Central memory CD8-positive, alpha-beta T cell (primary cell): ENCODE results near the gene CCNT2.
"Not testable (repeated sequence)": the region's sequence is repeated elsewhere in the genome, so short reads cannot be mapped to it uniquely, and the experiment has no call there.

Experiments used
- ATAC-seq: fragments of 150-1000 bp; cut with Tn5 transposase; replicated peaks from 2 replicates; pipeline ENCODE4 v1.10.0; 2022; ENCODE audit warnings: mild to moderate bottlenecking, moderate FRiP score, moderate number of reproducible peaks; ENCODE audit not compliant: poor library complexity, severe bottlenecking; ENCODE audit errors: extremely low read depth
- DNase-seq, 2 donors: peaks; one replicate each; pipeline ENCODE4 v3.0.0; 2021; ENCODE audit warnings: low spot score in 2 of 2
- H3K27ac Mint-ChIP-seq: one replicate; pipeline ENCODE4 v1.8.0; 2022; ENCODE audit warnings: low read depth, mild to moderate bottlenecking, moderate library complexity, mixed read lengths
- H3K27me3 Mint-ChIP-seq: one replicate; pipeline ENCODE4 v1.8.0; 2022; ENCODE audit warnings: mixed read lengths
- H3K36me3 Mint-ChIP-seq: one replicate; pipeline ENCODE4 v1.8.0; 2022; ENCODE audit warnings: mild to moderate bottlenecking, moderate library complexity, mixed read lengths; ENCODE audit not compliant: insufficient read depth
- H3K4me1 Mint-ChIP-seq: one replicate; pipeline ENCODE4 v1.8.0; 2022; ENCODE audit warnings: mixed read lengths
- H3K4me3 Mint-ChIP-seq: one replicate; pipeline ENCODE4 v1.8.0; 2022; ENCODE audit warnings: mild to moderate bottlenecking, moderate library complexity, mixed read lengths
- H3K9me3 Mint-ChIP-seq: one replicate; pipeline ENCODE4 v1.8.0; 2022; ENCODE audit warnings: mixed read lengths

CCNT2 gene

GRCh38 chr2:134905168-134905567 lies 13.5 kb upstream of the CCNT2 start:
- DNase-seq = no peak
- Mint-ChIP-seq H3K4me1 (no peaks in the 10 kb centered on the region), H3K27me3 (no peaks in the 10 kb centered on the region), H3K4me3 (no peak overlapping the region), H3K9me3 (no peaks in the 10 kb centered on the region), H3K27ac (no peak overlapping the region), H3K36me3 (no peaks in the 10 kb centered on the region)
- ATAC-seq = no peak

- Mint-ChIP-seq H3K4me3 (no peak overlapping the region), H3K36me3 (no peaks in the 10 kb centered on the region), H3K27ac (no peak overlapping the region), H3K4me1 (no peaks in the 10 kb centered on the region), H3K9me3 (no peaks in the 10 kb centered on the region), H3K27me3 (no peaks in the 10 kb centered on the region)
- no peak for ATAC-seq
- DNase-seq = no peak
Observed at GRCh38 chr2:134906726-134907125, 11.9 kb upstream of the CCNT2 start.

- DNase-seq, ATAC-seq, H3K27ac Mint-ChIP-seq, H3K4me3 Mint-ChIP-seq, H3K9me3 Mint-ChIP-seq, H3K27me3 Mint-ChIP-seq, H3K36me3 Mint-ChIP-seq, H3K4me1 Mint-ChIP-seq: not testable (repeated sequence)
Observed at GRCh38 chr2:134907441-134908116, 11.0 kb upstream of the CCNT2 start.

GRCh38 chr2:134910763-134911399 lies 7.7 kb upstream of the CCNT2 start:
- DNase-seq = no peak
- peaks cover 2% of the 10 kb centered on the region for H3K36me3 Mint-ChIP-seq
- H3K27me3 Mint-ChIP-seq = no peaks in the 10 kb centered on the region
- no peak for ATAC-seq
- H3K9me3 Mint-ChIP-seq = no peaks in the 10 kb centered on the region
- H3K27ac Mint-ChIP-seq = no peak overlapping the region
- H3K4me3 Mint-ChIP-seq = no peak overlapping the region
- no peaks in the 10 kb centered on the region for H3K4me1 Mint-ChIP-seq

GRCh38 chr2:134911400-134911785 lies 7.2 kb upstream of the CCNT2 start:
- H3K27me3 Mint-ChIP-seq = no peaks in the 10 kb centered on the region
- no peaks in the 10 kb centered on the region for H3K4me1 Mint-ChIP-seq
- H3K27ac Mint-ChIP-seq = no peak overlapping the region
- H3K36me3 Mint-ChIP-seq = peaks cover 2% of the 10 kb centered on the region
- ATAC-seq (no peak), DNase-seq (no peak)
- no peaks in the 10 kb centered on the region for H3K9me3 Mint-ChIP-seq
- no peak overlapping the region for H3K4me3 Mint-ChIP-seq

- H3K4me1 Mint-ChIP-seq = no peaks in the 10 kb centered on the region
- no peak for ATAC-seq
Observed at GRCh38 chr2:134912361-134912760, 6.3 kb upstream of the CCNT2 start.

GRCh38 chr2:134917360-134917865 lies 1.2 kb upstream of the CCNT2 start:
- Mint-ChIP-seq H3K9me3 (no peaks in the 10 kb centered on the region), H3K4me1 (peaks cover 29% of the 10 kb centered on the region), H3K27me3 (no peaks in the 10 kb centered on the region), H3K4me3 (peak overlapping the region; percentile 83), H3K27ac (peak overlapping the region; percentile 96), H3K36me3 (peaks cover 20% of the 10 kb centered on the region)
- DNase-seq (no peak), ATAC-seq (no peak)

More at GRCh38 chr2:134912361-134912760, 6.3 kb upstream of the CCNT2 start:
- Mint-ChIP-seq H3K36me3 (peaks cover 2% of the 10 kb centered on the region), H3K27me3 (no peaks in the 10 kb centered on the region), H3K27ac (no peak overlapping the region), H3K4me3 (no peak overlapping the region), H3K9me3 (no peaks in the 10 kb centered on the region)
- DNase-seq = no peak

GRCh38 chr2:134917888-134918525 lies 615 bp upstream of the CCNT2 start:
- peak; percentile 78 for ATAC-seq
- peaks cover 22% of the 10 kb centered on the region for H3K36me3 Mint-ChIP-seq
- H3K27me3 Mint-ChIP-seq = no peaks in the 10 kb centered on the region
- H3K4me3 Mint-ChIP-seq = peak overlapping the region; percentile 83
- H3K27ac Mint-ChIP-seq = peak overlapping the region; percentile 96
- H3K9me3 Mint-ChIP-seq = no peaks in the 10 kb centered on the region
- peaks cover 35% of the 10 kb centered on the region for H3K4me1 Mint-ChIP-seq
- peak; percentile 76 to 82 for DNase-seq

- no peaks in the 10 kb centered on the region for H3K9me3 Mint-ChIP-seq
- DNase-seq = peak in 1 of 2 donors; percentile 27
Observed at GRCh38 chr2:134919341-134920210, 954 bp downstream of the CCNT2 start.

GRCh38 chr2:134924912-134925311 lies 6.3 kb downstream of the CCNT2 start:
- Mint-ChIP-seq H3K36me3 (peaks cover 18% of the 10 kb centered on the region), H3K9me3 (no peaks in the 10 kb centered on the region), H3K27ac (no peak overlapping the region), H3K4me1 (peaks cover 68% of the 10 kb centered on the region), H3K27me3 (no peaks in the 10 kb centered on the region), H3K4me3 (peak overlapping the region; percentile 65)
- DNase-seq = no peak
- ATAC-seq = no peak

More at GRCh38 chr2:134919341-134920210, 954 bp downstream of the CCNT2 start:
- Mint-ChIP-seq H3K27me3 (no peaks in the 10 kb centered on the region), H3K4me3 (peak overlapping the region; percentile 83), H3K27ac (peak overlapping the region; percentile 96), H3K4me1 (peaks cover 50% of the 10 kb centered on the region), H3K36me3 (peaks cover 22% of the 10 kb centered on the region)
- ATAC-seq = no peak

- no peak for DNase-seq
- peak overlapping the region; percentile 65 for H3K4me3 Mint-ChIP-seq
- peaks cover 73% of the 10 kb centered on the region for H3K4me1 Mint-ChIP-seq
- no peaks in the 10 kb centered on the region for H3K27me3 Mint-ChIP-seq
- H3K36me3 Mint-ChIP-seq = peaks cover 21% of the 10 kb centered on the region
- peak overlapping the region; percentile 38 for H3K27ac Mint-ChIP-seq
- H3K9me3 Mint-ChIP-seq = no peaks in the 10 kb centered on the region
- no peak for ATAC-seq
Observed at GRCh38 chr2:134926231-134926931, 7.8 kb downstream of the CCNT2 start.

GRCh38 chr2:134927195-134927594 lies 8.6 kb downstream of the CCNT2 start:
- Mint-ChIP-seq H3K4me3 (no peak overlapping the region), H3K27me3 (no peaks in the 10 kb centered on the region), H3K36me3 (peaks cover 24% of the 10 kb centered on the region), H3K4me1 (peaks cover 72% of the 10 kb centered on the region), H3K9me3 (no peaks in the 10 kb centered on the region), H3K27ac (no peak overlapping the region)
- no peak for ATAC-seq
- no peak for DNase-seq
